CD1c-positive myeloid dendritic cell (primary cell): ENCODE results near the gene TMEM270.

Experiments used
- DNase-seq: peaks from one replicate; pipeline ENCODE4 v3.0.0-alpha.2; 2016; ENCODE audit errors: extremely low spot score

The TMEM270 gene

DNA sequence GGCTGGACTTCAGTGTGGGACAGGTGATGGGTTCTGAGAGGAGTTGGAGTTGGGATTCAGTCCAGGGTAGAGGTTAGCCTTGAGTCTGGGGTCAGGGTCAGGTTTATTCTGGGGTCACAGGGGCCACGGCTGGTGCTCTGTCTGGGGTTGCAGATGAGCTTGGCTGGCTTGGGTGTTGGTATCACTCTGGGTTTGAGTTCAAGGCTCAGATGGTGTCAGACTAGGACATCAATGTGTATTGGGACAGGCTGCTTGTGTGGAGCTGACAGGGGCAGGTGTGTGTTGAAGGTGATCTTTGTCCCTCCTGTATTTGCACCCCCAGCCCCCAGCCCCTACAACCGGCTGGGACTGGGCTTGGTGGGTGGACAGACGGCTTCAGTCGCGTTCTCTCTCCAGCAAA lies 26.8 kb downstream of the TMEM270 start:
- DNase-seq = no peak

- DNase-seq = peak; percentile 49
Observed at GRCh38 chr7:73888959-73889358, 28.0 kb downstream of the TMEM270 start.

DNA sequence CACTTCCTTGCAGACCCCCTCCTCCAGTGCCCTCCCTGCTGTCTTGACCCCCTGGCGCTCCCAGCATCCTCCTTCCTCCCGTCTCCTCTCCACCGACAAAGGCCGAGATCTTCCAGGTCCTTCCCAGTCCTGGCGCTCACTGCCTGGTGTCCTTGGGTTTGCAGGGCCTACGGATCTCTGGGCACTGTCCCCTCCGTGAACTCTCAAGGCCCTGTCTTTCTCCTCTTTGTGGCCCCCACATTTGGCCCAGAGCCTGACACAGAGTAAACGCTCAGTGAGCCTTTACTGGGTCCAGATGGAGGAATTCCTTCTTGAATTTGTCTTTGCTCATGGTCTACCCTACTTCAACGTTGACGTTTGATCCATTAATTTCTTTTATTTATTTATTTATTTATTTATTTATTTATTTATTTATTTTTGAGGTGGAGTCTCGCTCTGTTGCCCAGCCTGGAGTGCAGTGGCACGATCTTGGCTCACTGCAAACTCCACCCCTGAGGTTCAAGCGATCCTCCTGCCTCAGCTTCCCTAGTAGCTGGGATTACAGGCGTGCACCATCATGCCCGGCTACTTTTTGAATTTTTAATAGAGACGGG lies 29.7 kb downstream of the TMEM270 start:
- DNase-seq = no peak

GRCh38 chr7:73891178-73891885 lies 30.4 kb downstream of the TMEM270 start:
- no peak for DNase-seq

GRCh38 chr7:73892003-73892999 lies 31.3 kb downstream of the TMEM270 start:
- DNase-seq = no peak

DNA sequence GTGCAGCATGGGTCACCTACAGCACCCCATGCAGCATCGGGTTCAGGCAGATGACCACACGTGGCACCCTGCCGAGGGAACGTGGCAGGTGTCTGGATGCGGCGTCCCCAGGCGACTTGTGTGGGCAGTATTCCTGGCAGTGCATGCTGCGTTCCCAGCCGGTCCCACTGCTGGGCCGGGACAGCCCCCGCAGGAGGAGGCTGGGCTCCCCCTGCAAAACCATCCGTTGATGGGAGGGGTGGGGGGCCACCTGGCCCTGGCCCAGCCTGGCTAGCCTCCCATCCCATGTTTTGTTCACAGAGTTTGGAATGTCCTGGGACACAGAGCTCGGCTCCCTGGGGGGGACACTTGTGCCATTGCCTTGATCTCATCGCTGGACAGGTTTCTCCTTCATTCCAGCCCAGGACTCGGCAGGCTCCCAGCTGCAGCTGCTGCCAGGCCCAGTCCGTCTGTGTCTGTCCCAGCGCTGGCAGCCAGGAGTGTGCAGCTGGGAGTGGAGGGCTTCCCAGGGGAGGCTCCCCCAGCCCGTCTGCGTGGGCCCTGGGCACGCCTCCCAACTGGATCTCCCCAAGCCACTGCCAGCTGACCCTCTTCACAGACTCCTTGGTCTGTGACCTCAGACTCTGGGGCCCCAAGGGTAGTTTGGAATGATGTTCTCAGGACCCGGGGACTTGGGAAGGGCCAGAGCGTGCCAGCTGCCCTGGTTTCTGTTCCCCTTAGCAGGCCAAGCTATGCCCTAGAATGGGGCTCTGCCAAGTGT lies 32.6 kb downstream of the TMEM270 start:
- peak; percentile 9 for DNase-seq

- DNase-seq = no peak
Observed at GRCh38 chr7:73894166-73894565, 33.2 kb downstream of the TMEM270 start.

DNA sequence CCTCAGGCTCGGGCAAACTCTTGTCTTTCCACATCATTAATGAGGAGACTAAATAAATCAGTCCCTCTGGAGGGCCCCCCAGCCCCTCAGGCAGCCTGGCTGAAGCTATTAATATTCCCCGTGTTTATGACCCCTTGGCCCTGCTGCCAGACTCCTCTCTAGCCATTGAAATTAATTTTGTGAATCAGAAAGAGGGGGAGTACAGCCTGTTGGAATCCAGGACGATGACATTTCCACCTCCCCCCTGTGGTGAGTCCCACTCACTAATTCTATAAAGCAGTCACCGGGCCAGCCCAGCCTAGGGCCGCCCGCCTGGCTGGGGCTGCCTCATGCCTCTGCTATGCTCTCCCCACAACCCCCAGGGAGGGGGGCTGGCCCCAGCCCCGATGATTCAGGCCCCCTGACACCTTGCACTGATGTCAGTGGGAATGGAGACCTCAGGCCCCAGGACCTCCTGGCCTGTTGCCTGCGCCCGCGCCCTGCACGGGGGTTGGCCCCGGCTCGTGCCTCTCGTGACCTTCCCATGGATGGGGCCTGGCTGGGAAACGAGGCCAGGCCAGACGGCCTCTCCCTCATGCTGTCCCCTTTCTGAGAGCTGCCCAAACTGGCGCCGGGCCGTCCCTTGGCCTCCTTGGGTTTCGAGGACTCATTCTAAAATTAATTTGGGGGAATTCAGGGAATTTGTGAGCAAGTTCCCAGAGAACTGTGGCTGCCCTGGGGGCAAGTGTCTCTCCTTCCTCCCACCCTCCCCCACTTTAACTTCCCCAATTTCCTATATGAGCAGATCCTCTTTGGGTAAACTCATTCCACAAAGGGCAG lies 34.0 kb downstream of the TMEM270 start:
- peak; percentile 41 for DNase-seq

GRCh38 chr7:73895626-73896025 lies 34.7 kb downstream of the TMEM270 start:
- DNase-seq = no peak

- DNase-seq = no peak
Observed at GRCh38 chr7:73896454-73896853, 35.5 kb downstream of the TMEM270 start.

- DNase-seq = no peak
Observed at GRCh38 chr7:73899731-73900142, 38.8 kb downstream of the TMEM270 start.

- no peak for DNase-seq
Observed at GRCh38 chr7:73900286-73900685, 39.3 kb downstream of the TMEM270 start.

GRCh38 chr7:73901231-73901822 lies 40.4 kb downstream of the TMEM270 start:
- DNase-seq = no peak

- DNase-seq = no peak
Observed at GRCh38 chr7:73901823-73902597, 41.1 kb downstream of the TMEM270 start.

GRCh38 chr7:73903321-73904218 lies 42.6 kb downstream of the TMEM270 start:
- no peak for DNase-seq

DNA sequence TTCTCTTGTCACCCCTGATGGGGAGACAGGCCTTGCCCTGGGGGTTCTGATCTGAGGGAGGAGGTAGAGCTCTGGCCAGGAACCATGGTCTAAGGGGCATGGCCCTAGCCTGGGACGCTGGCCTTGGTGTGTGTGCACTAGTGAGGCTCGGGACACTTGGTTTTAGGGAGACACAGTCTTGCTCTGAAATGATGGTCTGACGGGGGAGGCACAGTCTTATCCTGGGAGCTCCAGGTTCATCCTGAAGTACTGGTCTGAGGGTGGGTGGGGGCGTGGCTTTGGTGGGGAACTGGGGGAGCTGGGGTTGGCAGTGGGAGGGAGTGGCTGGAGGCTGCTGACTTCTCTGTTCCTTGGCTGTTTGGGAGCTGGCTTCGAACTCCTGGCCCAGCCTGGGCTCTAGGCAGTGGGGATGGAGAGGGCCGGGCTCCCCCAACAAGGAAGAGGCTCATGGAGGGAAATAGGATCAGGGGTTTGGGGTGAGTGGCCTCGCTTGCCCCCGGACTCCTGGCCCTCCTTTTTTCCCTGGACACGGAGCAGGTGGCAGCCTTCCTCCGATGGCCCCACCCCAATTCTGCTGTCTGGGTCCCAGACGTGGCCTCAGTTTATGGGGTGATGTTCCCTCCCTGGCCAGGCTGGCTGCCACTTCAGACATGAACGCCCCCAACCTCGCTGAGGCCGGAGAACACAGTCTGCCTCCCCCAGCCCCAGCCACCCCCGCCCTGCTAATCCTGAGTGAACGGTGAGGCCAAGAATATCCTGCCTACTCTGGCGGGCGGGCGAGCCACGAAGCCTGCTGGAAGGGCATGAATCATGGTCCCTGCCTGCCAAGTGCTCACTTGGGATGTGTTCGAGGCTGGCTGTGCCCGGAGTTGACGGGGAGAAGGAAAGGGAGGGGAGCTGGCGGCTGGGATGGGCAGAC lies 43.5 kb downstream of the TMEM270 start:
- DNase-seq = no peak

GRCh38 chr7:73905360-73905759 lies 44.4 kb downstream of the TMEM270 start:
- DNase-seq = no peak
